Lower leg skin (tissue), 3 donors: ENCODE data around the gene UBE4B.

Experiments used
- POLR2A ChIP-seq, 2 donors: fragments of 450-650 bp; IDR thresholded peaks; one replicate each; pipeline ENCODE4 v1.6.1; 2016 to 2017; ENCODE audit warnings: antibody characterized with exemption in 2 of 2, mild to moderate bottlenecking in 1 of 2, moderate library complexity in 1 of 2
- TF ChIP-seq, protein P1 (sequence below), 3 donors: fragments of 450-650 bp; IDR thresholded peaks; one replicate each; pipeline ENCODE4 v1.5.1; 2016; ENCODE audit warnings: antibody characterized with exemption in 3 of 3, mild to moderate bottlenecking in 3 of 3, moderate library complexity in 2 of 3

DNA sequence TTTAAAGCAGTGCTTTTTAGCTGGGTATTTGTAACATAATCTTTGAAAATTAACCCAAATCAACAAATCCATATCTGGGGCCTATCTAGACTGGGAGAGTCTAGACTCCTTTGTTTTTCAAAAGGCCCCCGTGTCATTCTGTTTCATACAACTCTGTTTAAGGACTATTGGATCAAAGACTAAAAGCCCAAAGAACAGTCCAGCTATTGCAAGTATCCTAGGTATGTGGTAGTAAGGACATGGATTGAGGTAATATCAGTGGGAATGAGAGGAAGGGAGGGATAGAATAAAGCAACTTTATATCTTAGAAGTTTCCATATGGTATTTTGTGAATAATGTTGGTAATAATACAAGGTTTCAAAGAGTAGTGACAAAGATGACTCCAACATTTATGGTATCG, 195.8 kb downstream of the UBE4B start:
- TF ChIP-seq, protein P1, sequence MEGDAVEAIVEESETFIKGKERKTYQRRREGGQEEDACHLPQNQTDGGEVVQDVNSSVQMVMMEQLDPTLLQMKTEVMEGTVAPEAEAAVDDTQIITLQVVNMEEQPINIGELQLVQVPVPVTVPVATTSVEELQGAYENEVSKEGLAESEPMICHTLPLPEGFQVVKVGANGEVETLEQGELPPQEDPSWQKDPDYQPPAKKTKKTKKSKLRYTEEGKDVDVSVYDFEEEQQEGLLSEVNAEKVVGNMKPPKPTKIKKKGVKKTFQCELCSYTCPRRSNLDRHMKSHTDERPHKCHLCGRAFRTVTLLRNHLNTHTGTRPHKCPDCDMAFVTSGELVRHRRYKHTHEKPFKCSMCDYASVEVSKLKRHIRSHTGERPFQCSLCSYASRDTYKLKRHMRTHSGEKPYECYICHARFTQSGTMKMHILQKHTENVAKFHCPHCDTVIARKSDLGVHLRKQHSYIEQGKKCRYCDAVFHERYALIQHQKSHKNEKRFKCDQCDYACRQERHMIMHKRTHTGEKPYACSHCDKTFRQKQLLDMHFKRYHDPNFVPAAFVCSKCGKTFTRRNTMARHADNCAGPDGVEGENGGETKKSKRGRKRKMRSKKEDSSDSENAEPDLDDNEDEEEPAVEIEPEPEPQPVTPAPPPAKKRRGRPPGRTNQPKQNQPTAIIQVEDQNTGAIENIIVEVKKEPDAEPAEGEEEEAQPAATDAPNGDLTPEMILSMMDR (IDR thresholded peaks at IDR 0.05) = no peak
- no peak for TF ChIP-seq POLR2A (IDR thresholded peaks at IDR 0.05)
